Stimulated activated CD8-positive, alpha-beta memory T cell treated with anti-CD3 and anti-CD28 coated beads, Interleukin-4, amount 100 ng/mL, for 1 hour (primary cell): ENCODE data around the gene MAPK7.

Source experiments
- DNase-seq, 2 donors: peaks; one replicate each; pipeline ENCODE4 v3.0.0-alpha.2; 2020; ENCODE audit warnings: low read depth in 2 of 2, low spot score in 1 of 2

MAPK7 gene

GRCh38 chr17:19414396-19415280 lies 36.3 kb downstream of the MAPK7 start:
- DNase-seq: no peak

DNA sequence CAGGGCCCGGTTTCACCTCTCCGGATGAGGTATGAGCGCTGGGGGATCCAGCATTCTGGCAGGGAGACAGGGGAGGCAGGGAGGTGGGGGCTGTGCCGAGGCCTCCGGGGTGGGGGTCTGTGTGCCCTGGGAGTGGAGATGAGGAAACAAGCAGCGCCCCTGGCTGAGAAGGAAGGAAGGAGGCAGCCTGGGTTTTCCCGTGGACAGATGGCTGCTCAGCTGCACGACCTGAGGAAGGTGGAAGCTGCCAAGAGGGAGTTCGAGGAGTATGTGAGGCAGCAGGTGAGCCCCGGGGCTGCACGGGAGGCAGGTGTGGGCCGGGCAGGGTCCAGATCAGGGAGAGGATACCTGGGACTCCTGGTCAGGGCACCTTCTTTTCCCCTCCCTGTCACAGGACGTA lies 37.0 kb downstream of the MAPK7 start:
- no peak for DNase-seq

DNA sequence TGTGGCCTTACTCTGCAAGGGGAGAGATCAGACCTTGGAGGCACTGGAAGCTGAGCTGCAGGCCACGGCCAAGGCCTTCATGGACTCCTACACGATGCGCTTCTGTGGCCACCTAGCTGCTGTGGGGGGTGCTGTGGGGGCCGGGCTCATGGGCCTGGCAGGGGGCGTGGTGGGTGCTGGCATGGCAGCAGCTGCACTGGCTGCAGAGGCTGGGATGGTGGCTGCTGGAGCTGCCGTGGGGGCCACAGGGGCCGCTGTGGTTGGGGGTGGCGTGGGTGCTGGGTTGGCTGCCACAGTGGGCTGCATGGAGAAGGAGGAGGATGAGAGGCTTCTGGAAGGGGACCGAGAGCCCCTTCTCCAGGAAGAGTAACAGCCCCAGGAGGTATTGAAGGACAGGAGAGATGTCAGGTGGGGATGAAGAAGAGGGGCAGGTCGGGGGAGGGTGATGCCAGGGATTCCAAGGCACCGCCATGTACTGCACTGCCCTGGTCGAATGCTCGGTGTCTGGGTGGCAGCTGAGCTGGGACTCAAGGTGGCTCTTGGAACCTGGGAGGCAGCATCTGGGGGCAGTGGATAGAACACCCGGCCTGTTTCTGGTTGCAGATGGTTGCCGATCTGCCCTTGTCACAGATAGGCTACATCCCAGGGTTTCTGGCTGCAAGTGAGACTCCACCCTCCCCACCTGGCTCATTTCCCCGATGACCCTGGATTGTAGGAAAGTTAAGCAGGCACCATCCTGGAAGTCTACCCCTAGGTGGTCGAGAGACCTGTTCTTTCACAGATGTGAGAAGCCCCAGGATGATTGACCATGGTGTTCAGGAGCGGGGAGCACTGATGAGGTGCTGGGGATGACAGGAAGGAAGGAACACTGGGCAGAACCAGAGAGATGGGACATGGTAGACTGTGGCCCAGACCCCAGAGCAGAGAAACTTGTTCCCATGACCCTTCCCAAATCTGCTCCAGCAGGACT lies 37.8 kb downstream of the MAPK7 start:
- no peak for DNase-seq

DNA sequence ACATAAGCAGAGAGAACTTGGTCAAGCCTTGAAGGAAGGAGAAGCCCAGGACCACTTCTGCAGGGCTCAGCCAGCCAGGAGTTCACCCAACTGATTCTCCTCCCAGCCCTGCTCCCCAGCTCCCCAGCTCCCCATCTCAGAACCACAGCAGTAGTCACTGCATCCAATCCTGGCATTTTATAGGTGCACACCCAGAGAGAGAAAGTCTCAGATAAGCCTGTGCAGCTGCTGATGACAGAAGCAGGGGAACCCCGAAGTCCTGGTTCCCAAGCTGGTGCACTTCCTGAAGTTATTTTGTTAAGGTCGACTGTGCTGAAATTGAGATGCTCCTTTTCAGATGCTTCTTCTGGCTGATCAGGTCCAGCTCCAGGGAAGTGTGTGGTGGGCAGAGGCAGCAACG lies 39.3 kb downstream of the MAPK7 start:
- DNase-seq: no peak

- DNase-seq: no peak
Measured at GRCh38 chr17:19418251-19418992, 40.1 kb downstream of the MAPK7 start.

DNA sequence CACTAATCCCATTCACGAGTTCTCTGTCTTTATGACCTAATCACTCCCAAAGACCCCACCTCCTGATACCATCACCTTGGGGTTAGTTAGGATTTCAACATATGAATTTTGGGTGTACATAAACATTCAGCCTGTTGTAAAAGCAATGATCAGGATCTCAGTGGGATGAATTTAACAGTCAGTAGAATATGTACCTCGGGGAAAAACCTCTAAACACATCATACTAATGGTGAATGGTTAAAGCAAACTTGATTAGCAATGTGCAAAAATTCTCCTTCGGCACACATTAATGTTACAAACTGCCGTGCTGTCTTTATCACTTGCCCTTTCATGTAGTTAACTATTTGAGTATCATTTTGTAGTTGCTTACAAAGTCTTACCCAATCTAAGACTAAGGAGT lies 42.9 kb downstream of the MAPK7 start:
- DNase-seq: no peak

- DNase-seq: no peak
Measured at GRCh38 chr17:19421926-19422325, 43.6 kb downstream of the MAPK7 start.

GRCh38 chr17:19424934-19425868 lies 46.9 kb downstream of the MAPK7 start:
- DNase-seq: no peak

DNA sequence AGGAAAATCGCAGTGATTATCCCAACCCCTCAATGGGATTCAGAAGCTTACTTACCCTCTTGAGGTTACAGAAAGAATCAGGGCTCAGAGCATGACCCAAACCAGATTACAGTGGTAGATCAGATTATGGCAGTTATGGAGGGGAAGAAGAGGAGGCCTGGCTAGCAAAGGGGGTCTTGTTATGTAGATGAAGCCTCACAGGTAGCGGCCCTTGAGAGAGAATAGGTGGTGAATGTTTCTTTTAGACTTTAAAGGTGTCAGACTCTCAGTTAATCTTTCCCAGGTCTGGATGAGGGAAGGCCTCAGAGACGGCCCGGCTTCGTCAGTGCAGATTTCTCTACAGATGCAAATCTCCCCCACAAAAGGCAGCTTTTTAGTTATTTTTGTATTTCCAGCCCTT lies 48.3 kb downstream of the MAPK7 start:
- no peak for DNase-seq

DNA sequence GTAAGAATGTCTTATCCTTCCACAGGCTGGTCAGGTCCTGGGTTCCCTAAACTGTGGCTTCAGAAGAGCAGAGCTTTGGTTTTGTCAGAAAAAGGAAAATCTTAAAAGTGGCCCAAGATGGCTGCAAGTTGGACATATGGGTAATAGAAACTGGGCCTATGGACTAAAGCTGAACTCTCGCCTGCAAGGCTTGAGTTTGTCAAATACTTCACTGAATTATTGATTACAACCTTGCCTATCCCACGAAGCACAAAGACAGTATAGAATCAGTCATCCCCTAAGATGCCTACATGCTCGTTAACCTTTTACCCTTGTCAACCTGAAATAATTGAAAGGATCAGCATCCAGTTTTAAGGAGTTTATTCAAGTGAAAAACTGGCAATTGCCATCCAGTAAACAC lies 53.4 kb downstream of the MAPK7 start:
- no peak for DNase-seq
